ENCODE results near the gene SARS1.

Gene SARS1

DNA sequence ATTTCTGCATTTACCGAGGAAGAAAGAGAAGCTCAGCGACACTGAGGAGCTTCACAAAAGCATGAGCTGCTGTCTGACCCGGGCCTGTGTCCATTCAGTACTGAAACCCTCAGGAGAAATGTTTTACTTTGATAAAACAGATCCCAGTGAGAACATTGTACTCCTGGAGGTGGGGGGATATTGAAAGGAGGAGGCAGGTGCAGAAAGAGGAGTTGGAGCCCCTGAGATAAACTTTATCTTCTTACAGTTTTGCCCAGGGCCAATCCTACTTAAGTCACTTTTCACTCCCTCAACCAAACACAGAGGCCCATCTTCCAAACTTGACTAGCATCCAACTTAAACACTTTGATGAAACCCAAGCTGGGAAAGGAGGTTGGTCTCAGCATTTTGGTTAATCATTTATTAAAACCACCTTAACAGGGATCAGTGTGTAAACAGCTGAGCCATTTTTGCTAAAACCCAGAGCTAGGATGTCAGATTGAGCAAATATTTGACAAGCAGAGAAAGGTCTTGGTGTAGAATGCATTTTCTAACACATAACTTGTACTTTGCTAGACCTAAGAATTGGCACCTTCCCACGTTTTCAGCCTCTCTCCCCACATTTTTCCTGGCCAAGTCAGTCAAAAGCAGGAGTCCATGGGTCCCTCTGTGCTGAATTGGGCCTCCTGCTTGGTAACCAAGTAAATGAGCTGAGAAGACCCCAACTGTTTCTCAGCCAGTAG is 32.5 kb upstream of the SARS1 start:
- in situ Hi-C loops (cut with MboI; ENCODE audit: low sequenced_read_pairs, unreplicated experiment): loop anchor here (10.0 kb wide), 1 partner anchor 66 kb away; the partner anchor contains the start of gene ELAPOR1
- no peak for TF ChIP-seq CTCF (IDR thresholded peaks at IDR 0.05; ENCODE audit: borderline replicate concordance, control extremely low read depth, extremely low read depth, insufficient read depth, missing control alignments)
- no peak for DNase-seq (ENCODE audit: low spot score)

GRCh38 chr1:109181807-109182163 is 31.9 kb upstream of the SARS1 start:
- no peak for TF ChIP-seq CTCF (IDR thresholded peaks at IDR 0.05; ENCODE audit: borderline replicate concordance, control extremely low read depth, extremely low read depth, insufficient read depth, missing control alignments)
- no peak for DNase-seq (ENCODE audit: low spot score)
- in situ Hi-C loops (cut with MboI; ENCODE audit: low sequenced_read_pairs, unreplicated experiment): loop anchor here (10.0 kb wide), 1 partner anchor 67 kb away; the partner anchor contains the start of gene ELAPOR1

DNA sequence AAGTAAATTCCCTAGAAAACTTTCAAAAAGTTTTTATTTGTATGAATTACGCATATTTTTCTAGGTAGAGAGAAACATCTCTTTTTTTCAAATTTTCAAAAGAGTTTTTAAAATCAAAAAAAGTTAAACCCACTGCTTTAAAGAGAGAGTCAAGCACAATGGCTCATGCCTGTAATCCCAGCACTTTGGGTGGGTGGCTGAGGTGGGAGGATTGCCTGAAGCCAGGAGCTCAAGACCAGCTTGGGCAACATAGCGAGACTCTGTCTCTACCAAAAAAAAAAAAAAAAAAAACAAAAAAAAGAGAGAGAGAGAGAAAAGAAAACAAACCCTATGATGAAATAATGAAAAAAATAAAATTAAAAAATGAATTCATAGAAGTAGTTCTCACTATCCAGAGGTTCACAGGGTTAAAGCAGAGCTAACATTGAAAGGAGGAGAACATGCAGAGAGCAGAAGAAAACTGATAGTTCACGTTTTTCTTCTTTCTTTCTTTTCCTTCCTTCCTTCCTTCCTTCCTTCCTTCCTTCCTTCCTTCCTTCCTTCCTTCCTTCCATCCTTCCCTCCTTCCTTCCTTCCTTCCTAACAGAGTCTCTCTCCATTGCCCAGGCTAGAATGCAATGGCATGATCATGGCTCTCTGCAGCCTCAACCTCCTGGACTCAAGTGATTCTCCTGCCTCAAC is 30.5 kb upstream of the SARS1 start:
- TF ChIP-seq CTCF (IDR thresholded peaks at IDR 0.05; ENCODE audit: borderline replicate concordance, control extremely low read depth, extremely low read depth, insufficient read depth, missing control alignments): no peak
- DNase-seq (ENCODE audit: low spot score): no peak
- in situ Hi-C loops (cut with MboI; ENCODE audit: low sequenced_read_pairs, unreplicated experiment): loop anchor here (10.0 kb wide), 1 partner anchor 68 kb away; the partner anchor contains the start of gene ELAPOR1

DNA sequence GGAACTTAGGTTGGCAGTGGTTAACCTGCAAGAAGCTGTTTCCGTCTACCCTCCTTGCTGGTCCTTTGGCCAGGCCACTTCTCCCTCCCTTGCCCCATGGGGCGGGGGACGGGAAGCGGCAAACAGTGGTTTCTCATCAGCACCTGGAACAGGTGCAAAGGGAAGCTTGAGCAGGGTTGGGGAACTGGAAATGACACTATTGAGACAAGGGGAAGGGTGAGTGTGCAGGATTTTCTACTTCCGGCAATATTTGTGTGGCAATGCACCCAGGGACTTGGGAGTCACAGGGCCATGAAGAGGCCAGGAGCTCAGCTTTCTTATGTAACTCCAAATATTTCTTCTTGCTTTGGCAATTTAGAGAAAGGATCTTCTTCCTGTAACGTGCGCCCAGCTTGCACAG is 29.0 kb upstream of the SARS1 start:
- TF ChIP-seq CTCF (IDR thresholded peaks at IDR 0.05; ENCODE audit: borderline replicate concordance, control extremely low read depth, extremely low read depth, insufficient read depth, missing control alignments): no peak
- DNase-seq (ENCODE audit: low spot score): no peak
- in situ Hi-C loops (cut with MboI; ENCODE audit: low sequenced_read_pairs, unreplicated experiment): loop anchor here (10.0 kb wide), 1 partner anchor 70 kb away; the partner anchor contains the start of gene ELAPOR1

DNA sequence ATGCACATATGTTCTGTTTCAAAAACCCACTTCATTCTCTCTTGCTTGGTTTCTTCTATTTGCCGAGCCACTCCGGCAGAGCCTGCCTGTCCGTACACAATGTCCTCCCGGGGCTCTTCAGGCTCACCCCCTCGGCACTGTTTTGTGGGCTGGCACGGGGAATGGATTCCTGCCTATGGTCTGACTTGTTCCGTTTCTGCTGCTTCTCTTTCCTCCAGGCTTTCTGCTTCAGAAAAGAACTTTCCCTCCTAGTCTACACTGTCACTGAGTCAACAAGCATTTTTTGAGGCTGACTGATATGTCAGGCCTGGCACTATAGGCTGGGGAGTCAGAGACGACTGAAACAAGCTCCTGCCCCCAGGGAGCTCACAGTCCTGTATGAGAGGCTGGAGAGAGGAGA is 28.4 kb upstream of the SARS1 start:
- DNase-seq (ENCODE audit: low spot score): no peak
- no peak for TF ChIP-seq CTCF (IDR thresholded peaks at IDR 0.05; ENCODE audit: borderline replicate concordance, control extremely low read depth, extremely low read depth, insufficient read depth, missing control alignments)
- in situ Hi-C loops (cut with MboI; ENCODE audit: low sequenced_read_pairs, unreplicated experiment): loop anchor here (10.0 kb wide), 1 partner anchor 71 kb away; the partner anchor contains the start of gene ELAPOR1

DNA sequence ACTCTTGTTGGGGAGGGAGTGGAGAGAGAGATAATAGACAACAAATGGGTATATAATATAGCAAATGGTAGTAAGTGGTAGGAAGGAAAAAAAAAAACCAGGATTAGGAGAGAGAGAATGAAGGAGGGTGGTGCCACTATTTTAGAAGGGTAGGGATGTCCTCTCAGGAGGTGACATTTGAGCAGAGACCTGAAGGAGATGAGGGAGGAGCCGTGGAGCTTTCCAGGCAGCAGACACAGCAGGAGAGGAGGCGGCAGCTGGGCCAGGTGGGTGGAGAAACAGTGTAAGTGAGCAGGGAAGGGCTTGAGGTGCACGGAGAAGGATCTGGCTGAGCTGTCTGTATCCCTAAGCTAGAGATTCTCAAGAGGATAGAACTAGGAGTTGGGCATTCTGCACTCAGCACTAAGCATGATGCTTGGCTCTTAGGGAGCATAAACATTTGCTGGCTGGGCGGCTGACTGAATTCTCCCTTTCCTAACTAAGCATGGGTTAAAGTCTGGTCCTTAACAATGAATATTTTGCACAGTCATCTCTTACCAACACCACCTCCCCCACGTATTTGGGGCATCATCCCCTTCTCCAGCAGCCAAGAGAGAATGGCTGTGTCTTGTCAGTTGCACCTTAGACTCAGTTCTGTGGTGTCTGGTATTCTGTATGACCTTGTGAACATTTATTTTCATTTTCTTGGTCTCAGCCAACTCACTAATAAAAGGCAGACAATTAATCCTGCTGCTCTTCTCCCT is 27.6 kb upstream of the SARS1 start:
- no peak for TF ChIP-seq CTCF (IDR thresholded peaks at IDR 0.05; ENCODE audit: borderline replicate concordance, control extremely low read depth, extremely low read depth, insufficient read depth, missing control alignments)
- in situ Hi-C loops (cut with MboI; ENCODE audit: low sequenced_read_pairs, unreplicated experiment): loop anchor here (10.0 kb wide), 1 partner anchor 71 kb away; the partner anchor contains the start of gene ELAPOR1
- DNase-seq (ENCODE audit: low spot score): no peak

Measured in GM13976 (cell line).